Activated T-cell treated with anti-CD3 and anti-CD28 coated beads for 24 hours (primary cell): ENCODE measurements around the gene SLC22A12.

Experiments
- DNase-seq: peaks from one replicate; pipeline ENCODE4 v3.0.0-alpha.2; 2020; ENCODE audit warnings: low read depth

Gene SLC22A12

GRCh38 chr11:64604458-64605243 lies 13.6 kb downstream of the SLC22A12 start:
- DNase-seq, result no peak

GRCh38 chr11:64605244-64605560 lies 14.2 kb downstream of the SLC22A12 start:
- no peak for DNase-seq

DNA sequence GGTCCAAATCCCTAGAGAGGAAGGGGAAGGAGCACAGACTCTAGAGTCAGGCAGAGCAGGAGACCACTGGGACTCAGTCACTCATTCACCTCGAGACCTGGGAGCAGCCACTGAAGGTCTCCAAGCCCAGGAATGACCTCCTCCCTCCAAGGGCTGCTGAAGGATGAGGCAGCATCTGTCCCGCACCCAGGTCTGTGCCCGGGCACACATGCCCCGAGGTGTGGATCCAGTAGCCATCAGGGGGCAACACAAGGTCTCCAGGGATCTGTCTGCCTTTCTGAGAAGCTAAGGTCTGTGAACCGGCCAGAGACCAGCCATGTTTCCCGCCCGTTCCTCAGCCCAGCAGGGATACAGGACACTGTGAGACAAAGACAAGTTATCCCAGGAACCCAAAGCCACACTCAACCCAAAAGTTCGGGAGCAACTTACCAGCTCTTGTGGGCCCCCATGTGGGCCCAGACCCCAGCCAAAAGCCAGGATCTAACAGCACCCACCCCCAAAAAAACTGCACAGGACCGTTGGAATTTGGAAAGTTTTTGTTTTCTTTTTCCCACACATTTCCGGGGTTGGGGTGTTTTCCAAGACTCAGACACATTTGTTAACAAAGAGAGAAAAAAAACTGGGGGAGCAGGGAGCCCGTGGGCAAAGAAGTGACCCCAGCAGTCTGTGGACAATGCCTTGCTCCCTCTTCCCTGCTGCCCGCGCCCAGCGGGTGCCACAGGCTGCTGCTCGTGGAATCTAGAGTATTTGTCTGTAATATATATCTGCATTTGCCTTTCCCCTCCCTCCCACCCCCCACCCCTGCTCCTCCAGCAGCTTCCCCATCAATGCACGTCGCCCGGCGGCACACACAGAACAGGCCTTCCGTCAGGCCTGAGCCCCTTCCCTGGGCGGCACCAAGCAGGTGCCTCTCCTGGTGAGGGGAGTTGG lies 14.9 kb downstream of the SLC22A12 start:
- no peak for DNase-seq

DNA sequence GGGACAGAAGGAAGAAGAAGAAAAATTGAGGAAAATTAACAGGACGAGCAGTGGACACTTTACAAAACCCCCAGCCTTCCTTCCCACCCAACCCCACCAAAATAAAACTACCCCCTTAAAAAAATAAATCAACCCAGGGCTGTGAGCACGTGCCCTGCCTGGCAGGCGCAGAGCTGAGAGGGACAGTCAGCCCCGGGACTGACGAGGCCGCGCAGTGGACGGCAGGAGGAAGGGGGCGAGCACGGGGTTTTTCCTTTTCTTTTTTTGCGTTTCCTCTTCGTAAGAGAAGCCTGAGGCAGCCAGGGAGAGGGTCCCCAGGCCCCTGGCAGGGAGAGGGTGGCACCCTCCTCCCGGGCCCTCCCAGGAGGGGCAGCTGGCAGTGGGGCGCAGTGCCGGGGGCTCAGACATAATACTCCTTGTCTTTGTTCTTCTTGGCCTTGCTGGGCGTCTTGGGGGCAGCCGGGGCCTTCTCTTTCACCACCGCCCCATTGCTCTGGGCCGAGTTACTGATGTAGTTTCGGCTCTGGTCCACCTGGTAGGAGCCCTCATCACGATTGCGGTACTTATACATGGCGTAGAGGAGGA lies 15.9 kb downstream of the SLC22A12 start:
- DNase-seq, result no peak

GRCh38 chr11:64607381-64607985 lies 16.5 kb downstream of the SLC22A12 start:
- DNase-seq, result no peak

DNA sequence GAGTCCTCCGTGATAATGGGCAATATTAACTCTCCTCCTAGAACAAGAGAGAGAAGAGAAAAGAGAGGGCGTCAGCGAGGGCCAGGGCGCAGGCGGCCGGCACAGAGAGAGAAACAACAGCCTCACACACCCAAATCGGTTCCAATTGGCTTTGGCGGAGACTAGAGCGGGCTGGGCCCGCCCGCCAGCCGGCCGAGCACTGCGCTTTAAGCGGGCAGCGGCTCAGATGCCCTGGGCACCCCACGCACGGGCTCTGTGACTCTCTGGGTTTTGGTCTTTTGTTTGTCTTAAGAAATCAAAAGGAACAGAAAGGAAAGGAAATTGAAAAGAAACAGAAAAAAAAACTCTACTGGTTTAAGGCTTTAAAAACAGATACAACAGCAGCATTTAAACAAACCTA lies 17.0 kb downstream of the SLC22A12 start:
- no peak for DNase-seq

DNA sequence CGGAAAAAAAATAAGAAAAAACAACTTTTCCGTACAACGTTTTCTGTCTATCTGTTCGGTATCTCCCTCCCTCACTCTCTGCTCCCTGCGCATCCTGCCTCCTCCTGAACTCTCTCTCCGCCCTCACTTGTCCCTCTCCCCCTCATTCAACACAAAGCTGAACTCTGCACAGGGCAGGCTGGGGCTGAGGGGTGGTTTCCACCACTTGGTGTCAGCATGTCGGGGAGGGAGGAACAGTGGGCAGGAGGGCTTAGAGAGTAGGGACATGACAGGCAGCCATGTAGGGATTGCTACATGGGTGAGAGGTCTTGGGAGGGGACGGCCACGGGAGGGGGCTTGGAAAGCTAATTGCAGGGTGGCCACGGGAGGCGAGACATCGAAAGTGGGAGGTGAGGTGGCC lies 17.6 kb downstream of the SLC22A12 start:
- no peak for DNase-seq

GRCh38 chr11:64609436-64610047 lies 18.5 kb downstream of the SLC22A12 start:
- no peak for DNase-seq

- no peak for DNase-seq
Observed at GRCh38 chr11:64610596-64610995, 19.6 kb downstream of the SLC22A12 start.

DNA sequence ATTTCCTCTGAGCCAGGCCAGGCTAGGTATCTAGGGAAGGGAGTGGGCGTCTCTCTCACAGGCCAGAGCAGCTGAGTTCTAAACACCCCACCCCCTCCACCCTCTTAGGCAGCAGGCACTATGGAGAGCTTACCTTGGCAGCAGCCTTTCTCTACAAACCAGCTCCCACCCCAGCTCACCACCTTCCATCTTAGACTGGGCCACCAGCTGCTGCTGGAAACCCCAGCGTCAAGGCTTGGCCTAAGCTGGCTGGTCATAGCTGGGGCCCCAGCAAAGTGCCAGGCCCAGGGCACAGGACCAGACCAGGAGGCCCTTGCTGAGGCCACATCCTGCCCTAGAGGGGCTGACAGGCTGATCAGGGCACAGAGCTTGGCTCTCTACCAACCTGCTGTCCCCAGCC lies 20.2 kb downstream of the SLC22A12 start:
- no peak for DNase-seq

- DNase-seq, result no peak
Observed at GRCh38 chr11:64611869-64612646, 21.0 kb downstream of the SLC22A12 start.

DNA sequence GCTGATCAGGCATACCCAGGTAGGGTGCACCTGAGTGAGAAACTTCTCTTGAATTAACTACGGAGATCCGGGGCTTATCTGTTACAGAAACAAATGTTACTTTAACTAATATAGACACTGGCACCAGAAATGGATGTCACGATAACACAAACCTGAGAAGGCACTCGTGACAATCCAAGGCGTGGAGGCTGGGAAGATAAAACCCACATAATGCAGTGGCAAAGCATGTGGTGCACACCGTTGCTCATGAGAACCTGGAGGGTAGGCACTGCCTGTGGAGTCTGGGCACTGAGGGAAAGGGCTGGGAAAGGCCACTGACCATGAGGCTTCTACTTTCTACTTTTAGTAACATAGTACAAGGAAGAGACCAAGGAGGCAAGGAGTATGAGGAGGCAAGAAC lies 22.6 kb downstream of the SLC22A12 start:
- DNase-seq, result no peak

DNA sequence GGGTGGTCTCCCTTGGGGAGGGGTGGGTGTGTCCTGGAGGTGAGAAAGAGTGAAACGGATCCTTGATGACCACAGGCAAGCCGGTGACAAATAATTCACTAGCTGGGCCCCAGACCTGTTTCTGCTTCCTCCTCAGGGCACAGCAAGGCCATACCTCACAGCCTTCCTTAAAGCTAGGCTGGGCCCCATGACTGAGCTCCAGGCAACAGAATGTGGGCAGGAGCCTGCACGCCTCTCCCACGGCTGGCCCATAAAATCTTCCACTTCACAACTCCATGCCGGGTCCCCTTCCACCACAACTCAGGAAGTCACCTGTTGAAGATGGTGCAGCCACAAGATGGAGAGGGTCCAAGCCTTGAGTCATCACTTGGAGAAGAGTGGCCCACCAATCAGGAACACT lies 23.9 kb downstream of the SLC22A12 start:
- no peak for DNase-seq

GRCh38 chr11:64616817-64617216 lies 25.8 kb downstream of the SLC22A12 start:
- no peak for DNase-seq

GRCh38 chr11:64619196-64619595 lies 28.2 kb downstream of the SLC22A12 start:
- no peak for DNase-seq

DNA sequence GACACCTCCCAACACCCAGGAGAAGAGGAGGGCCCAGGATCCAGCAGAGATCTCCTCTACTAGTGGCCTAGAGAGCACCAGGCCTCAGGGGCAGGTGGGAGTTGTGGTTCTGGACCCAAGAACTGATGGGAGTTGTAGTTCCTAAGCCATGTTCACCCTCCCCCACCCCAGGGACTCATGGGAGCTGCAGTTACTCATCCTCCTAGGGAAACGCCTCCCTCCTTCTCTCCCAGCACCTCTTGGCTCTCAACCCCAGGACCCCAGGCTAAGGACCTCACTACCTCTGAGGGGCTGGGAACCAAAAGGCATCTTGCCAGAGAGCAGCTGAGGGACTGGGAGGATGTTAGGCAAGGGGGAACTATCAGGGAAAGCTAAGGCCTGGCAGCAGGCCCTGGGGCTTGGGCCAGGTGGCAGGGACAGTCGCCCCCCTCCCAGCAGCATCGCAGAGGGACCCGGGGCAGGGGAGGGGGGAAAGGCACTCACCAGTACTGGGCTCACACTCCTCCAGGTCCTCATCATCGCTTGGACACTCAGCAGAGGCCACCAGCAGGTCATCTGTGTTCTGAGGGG lies 28.9 kb downstream of the SLC22A12 start:
- no peak for DNase-seq

- DNase-seq, result no peak
Observed at GRCh38 chr11:64620381-64620971, 29.5 kb downstream of the SLC22A12 start.

DNA sequence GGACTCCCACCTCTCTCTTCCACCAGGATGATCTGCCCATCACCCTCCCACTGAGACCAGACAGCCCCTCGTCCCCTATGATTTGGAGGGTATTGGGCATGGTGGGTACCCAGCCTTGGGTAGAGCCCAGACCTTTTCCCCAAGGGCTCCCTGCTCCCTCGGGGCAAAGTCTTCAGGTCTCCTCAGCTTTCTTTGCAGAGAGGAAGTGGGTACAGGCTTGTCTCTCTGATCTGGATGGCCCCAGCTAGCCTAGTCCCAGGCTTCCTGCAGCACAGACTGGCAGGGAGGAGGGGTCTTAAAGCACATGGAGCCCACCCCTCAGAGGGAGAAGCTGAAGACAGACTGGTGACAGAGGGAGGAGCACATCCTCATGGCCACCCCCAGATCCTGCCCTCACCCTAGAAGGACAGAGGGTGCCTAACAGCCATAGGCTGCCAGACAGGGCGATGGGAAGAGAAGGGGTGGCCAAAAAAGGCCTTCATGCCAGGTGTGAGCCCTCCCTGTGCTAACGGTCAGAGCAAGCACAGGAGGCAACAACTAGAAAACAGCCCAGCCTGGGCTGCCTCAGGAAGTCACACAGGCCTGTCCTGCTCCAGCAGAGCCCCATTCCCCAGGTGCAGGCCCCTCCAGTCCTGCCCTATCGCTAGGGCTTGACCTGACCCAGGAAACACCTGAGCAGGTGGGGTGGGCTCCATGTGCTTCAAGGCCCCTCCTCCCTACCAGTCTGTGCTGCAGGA lies 30.4 kb downstream of the SLC22A12 start:
- DNase-seq, result no peak

- no peak for DNase-seq
Observed at GRCh38 chr11:64622681-64623080, 31.7 kb downstream of the SLC22A12 start.
